Adipose tissue (tissue), 3 donors: ENCODE data around the gene FUZ. TPM values are rescaled to one million over a fixed set of nuclear protein-coding genes. Genes with fewer than 3 reads are reported as not detected.

Experiments used
- H3K27ac ChIP-seq: one replicate; pipeline ENCODE4 v1.5.1; 2013; ENCODE audit warnings: low read depth, low read length
- WGBS, 3 donors: extraction: QIAGEN DNeasy Blood & Tissue Kit; methylation state at CpG; one replicate each; pipeline ENCODE4 v1.1.7; 2013; 5-methylcytosine and 5-hydroxymethylcytosine counted together
- polyA plus RNA-seq, 3 donors: library from polyadenylated mRNA; stranded (reverse); fragments of 200-250 nt; gene quantifications; one replicate each; pipeline ENCODE4 v1.2.3, GENCODE V29; 2013
- donor health status: healthy with polysubstance abuse.
- donor health status: Bipolar disorder and iron deficiency.
- donor health status: healthy.

FUZ gene, protein sequence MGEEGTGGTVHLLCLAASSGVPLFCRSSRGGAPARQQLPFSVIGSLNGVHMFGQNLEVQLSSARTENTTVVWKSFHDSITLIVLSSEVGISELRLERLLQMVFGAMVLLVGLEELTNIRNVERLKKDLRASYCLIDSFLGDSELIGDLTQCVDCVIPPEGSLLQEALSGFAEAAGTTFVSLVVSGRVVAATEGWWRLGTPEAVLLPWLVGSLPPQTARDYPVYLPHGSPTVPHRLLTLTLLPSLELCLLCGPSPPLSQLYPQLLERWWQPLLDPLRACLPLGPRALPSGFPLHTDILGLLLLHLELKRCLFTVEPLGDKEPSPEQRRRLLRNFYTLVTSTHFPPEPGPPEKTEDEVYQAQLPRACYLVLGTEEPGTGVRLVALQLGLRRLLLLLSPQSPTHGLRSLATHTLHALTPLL
- 10 to 100 TPM; 19.3 to 21.8 (median 20.9) TPM for polyA plus RNA-seq

DNA sequence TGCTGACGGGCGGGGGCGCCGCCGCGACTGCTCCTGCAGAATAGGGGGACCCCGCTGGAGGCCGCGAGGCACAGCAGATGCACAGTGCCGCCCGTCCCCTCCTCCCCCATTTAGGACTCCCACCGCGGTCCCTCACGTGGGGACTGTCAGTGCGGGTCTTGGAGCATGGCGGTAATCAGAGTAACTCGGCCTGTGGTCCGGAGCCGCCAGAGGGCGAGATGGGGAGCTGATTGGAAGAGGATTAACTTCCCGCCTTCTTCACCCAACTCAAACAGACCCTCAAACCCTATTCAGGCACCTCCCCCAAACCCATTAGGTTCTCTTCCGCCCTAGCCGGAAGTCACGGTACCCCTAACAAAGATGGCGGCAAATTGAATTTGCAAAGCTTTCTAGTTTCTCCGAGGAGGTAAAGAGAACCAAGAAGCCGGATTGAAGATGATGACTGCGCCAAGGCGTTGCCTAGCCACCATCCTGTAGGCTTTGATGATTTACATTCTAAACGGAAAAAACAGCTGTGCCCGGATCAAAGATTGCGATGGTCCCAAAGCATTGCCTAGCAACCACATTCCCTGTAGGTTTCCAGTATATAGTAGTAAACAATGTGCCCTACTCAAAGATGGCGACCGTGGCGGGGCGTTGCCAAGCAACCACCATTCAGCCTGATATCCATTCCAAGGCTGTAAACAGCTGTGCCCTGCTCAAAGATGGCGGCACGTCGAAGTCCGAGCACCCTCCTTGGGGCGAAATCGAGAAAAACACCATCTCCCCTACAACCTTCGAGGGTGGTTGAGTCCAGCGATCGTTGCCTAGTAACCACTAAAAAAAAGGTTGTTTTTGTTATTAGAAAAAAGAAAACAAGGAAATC is at the start of gene FUZ:
FUZ (minus strand) TSS at position 296 of the 865 bp plus-strand sequence; CDS start at position 110, 186 bp downstream.
- 0 to 1% (median 0%) methylated on average over 45 of the region's 45 CpGs for WGBS, 3 donors
- peak within 1 kb of the TSS; percentile 1 for H3K27ac ChIP-seq

- WGBS, 3 donors, result 81 to 89% (median 87%) methylated on average over 41 to 49 of the region's 49 CpGs
- no peak overlapping the region for H3K27ac ChIP-seq
Measured at GRCh38 chr19:49862391-49863253, 49.5 kb upstream of the FUZ start.

- WGBS, 3 donors, result 86 to 87% (median 87%) methylated on average over 58 to 60 of the region's 60 CpGs
- H3K27ac ChIP-seq, result no peak overlapping the region
Measured at GRCh38 chr19:49861541-49862378, 48.7 kb upstream of the FUZ start.

DNA sequence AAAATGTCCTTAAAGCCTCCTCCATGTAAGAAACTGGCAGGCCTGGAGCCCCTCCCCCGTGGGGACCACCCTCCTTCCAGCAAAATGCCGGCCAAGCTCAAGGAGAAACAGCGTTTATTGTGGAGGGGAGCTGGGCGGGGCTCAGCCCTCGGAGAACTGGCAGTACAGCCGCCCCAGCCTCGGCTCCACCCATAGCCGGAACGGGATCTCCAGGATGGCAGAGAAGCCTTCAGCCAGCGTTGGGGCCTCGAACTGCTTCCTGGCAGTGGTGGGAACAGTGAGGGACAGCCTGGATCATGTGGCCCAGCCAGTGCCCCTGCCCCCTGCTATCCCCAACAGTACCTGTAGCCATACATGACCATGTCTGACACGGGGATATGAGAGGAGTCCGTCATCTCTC is 48.0 kb upstream of the FUZ start:
- 53 to 59% (median 55%) methylated on average over 12 to 13 of the region's 13 CpGs for WGBS, 3 donors
- no peak overlapping the region for H3K27ac ChIP-seq

DNA sequence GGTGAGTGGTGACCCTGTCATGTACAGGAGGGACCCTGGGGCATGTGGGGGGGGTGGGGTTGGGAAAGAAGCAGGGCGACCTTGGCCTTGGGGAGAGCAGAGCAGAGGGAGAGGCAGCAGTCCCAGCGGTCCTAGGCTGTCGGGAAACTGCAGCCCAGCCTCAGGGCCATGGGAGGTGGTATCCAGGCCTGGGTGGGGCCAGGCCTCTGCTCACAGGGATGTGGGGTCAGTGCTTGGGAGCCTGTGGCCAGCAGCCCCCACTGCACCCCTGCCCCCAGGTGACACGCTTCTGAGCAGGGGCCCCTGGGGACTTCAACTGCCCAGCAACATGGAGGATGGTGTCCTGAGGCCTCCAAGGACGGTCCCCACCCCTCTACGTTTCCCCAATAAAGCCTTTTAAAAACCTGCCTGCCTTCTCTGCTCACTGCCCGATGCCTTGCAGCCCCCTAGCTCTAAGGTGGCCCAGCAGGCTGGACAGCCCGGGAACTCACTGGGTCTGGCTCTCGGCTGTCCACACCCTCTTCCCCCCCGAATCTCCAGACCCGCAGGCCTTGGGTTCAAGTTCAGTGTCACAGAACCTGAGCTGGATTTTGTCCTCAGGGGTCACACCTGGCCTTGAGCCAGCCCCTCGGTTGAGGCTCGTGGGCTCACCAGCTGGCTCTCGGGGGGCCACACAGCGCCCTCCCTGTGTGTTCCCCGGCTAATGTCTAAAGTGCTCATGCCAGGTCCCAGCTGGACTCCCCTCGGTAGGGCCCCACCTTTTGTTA is 47.4 kb upstream of the FUZ start:
- H3K27ac ChIP-seq, result no peak overlapping the region
- 65 to 81% (median 79%) methylated on average over 17 of the region's 17 CpGs for WGBS, 3 donors

GRCh38 chr19:49859682-49860335 is 46.7 kb upstream of the FUZ start:
- 81 to 87% (median 84%) methylated on average over 22 of the region's 22 CpGs for WGBS, 3 donors
- H3K27ac ChIP-seq, result no peak overlapping the region

GRCh38 chr19:49858088-49858985 is 45.2 kb upstream of the FUZ start:
- H3K27ac ChIP-seq, result no peak overlapping the region
- WGBS, 3 donors, result 88 to 89% (median 88%) methylated on average over 36 to 37 of the region's 37 CpGs

DNA sequence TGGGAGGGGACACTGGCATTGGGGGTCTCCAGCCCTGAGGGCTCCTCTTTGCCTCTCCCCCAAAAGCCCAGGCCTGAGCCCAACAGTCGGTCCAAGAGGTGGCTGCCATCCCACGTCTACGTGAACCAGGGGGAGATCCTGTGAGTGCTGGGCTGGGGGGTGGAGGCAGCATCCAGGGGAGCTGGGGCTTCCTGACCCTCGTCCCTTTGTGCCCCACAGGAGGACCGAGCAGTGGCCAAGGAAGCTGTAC is 44.7 kb upstream of the FUZ start:
- no peak overlapping the region for H3K27ac ChIP-seq
- WGBS, 3 donors, result 82 to 87% (median 83%) methylated on average over 4 to 5 of the region's 5 CpGs

DNA sequence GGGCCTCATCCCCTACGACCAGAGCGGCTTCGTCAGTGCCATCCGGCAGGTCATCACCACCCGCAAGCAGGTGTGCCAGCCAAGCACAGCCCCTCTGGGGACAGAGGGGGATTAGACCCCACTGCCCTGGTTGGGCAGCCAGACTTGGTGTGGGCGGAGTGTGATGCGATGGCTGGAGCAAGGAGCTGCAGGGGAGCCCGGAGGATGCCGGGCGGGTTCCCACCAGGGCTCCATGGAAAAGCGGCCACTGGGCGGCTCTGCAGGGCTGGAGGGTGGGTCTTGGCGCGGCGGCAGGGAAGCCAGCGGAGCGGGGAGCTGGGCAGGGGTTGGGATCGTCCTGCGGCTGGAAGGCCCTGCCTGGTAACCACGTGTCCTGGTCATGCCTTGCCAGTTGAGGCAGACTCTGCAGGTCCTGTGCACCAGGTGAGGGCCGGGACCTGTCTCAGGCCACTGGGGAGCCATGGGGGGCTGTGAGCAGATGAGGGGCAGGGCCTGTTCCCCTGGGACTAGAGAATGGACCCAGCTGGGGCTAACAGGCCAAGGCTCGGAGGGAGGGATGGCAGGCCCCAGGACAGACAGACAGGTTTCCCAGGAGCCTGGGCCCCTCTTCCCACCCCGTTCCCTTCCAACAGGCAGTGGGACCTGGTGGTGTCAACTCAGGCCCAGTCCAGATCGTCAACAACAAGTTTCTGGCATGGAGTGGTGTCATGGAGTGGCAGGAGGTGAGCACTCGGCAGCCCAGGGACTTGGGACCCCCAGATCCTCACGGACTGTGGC is 44.2 kb upstream of the FUZ start:
- 91 to 93% (median 91%) methylated on average over 23 to 26 of the region's 26 CpGs for WGBS, 3 donors
- H3K27ac ChIP-seq, result no peak overlapping the region

DNA sequence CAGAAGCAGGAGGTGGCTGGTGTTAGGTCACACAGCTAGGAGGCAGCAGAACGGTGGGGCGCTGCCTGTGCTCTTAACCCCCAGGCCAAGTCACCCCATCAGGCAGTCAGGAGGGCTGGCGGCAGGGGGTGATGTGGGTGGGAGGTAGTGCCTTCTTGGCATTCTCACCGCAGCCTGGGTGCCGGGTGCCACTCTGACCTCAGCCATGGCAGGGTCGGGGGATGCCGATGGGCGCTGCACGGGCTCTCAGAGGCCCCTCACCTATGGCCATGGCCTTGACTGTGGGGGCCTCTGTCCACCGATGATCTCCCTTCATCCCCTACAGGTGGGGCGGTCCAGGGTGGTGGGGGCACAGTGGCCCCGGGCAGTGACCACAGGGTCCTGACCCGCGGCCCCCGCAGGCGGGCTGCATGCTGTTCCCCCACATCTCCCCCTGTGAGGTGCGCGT is 43.5 kb upstream of the FUZ start:
- H3K27ac ChIP-seq, result no peak overlapping the region
- WGBS, 3 donors, result 88 to 92% (median 92%) methylated on average over 17 to 18 of the region's 18 CpGs

GRCh38 chr19:49855676-49856573 is 42.8 kb upstream of the FUZ start:
- 78 to 86% (median 81%) methylated on average over 21 of the region's 21 CpGs for WGBS, 3 donors

GRCh38 chr19:49855277-49855675 is 42.2 kb upstream of the FUZ start:
- H3K27ac ChIP-seq, result no peak overlapping the region
- WGBS, 3 donors, result 91 to 92% (median 91%) methylated on average over 12 of the region's 12 CpGs

More at GRCh38 chr19:49855676-49856573, 42.8 kb upstream of the FUZ start:
- H3K27ac ChIP-seq, result no peak overlapping the region

DNA sequence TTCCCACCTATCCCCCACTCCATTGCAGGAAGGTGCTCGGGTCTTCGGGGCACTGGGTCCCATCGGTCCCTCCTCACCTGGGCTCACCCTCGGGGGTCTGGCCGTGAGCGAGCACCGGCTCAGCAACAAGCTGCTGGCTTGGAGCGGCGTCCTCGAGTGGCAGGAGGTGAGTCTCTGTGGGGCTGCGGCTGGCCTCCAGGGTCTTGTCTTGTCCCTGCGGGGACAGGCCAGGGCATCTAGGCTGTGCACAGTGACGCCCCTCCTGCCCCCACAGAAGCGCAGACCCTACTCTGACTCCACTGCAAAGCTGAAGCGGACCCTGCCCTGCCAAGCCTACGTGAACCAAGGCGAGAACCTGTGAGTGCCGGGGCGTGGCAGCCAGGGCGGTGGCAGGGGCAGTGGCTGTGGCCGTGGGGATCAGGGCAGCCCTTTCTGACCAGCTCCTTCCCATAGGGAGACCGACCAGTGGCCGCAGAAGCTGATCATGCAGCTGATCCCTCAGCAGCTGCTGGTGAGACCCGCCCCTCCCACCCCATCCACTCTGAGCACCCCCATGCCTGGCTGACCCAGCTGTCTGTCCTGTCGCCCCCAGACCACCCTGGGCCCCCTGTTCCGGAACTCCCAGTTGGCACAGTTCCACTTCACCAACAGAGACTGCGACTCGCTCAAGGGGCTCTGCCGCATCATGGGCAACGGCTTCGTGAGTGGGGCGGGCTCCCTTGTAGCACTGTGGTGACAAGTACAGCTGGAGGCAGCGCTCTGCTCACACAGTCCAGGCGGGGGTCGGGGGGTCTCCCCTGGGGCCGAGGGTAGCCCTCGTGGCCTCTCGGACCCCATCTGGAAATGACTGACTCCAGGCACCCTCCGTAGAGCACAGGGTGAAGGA is 41.5 kb upstream of the FUZ start:
- no peak overlapping the region for H3K27ac ChIP-seq
- WGBS, 3 donors, result 87 to 88% (median 88%) methylated on average over 35 to 39 of the region's 39 CpGs
